Caco-2 (cell line): ENCODE measurements around the gene MICU1. TPM values are rescaled to one million over a fixed set of nuclear protein-coding genes. Genes with fewer than 3 reads are reported as not detected.

Source experiments
- BruUV-seq: library from RNA; stranded (reverse); fragments of 400-500 nt; replicated peaks from 2 replicates; lab custom pipeline; 2021; lab: Mats Ljungman, UMichigan
- CTCF ChIA-PET: fragments of 300-600 bp; sonication (Branson Sonifier 250); formaldehyde crosslinking; loops from one replicate; lab custom pipeline; 2022; ENCODE audit warnings: antibody characterized with exemption; lab: Charles Lee
- POLR2A ChIA-PET: fragments of 300-600 bp; sonication (Branson Sonifier 250); formaldehyde crosslinking; loops from one replicate; lab custom pipeline; 2022; ENCODE audit warnings: antibody characterized with exemption; lab: Charles Lee
- DNase-seq, 2 experiments: peaks; one replicate each; pipeline versions ENCODE4 v3.0.0 to v3.0.0-alpha.2; 2020 to 2022
- H3K27me3 ChIP-seq: replicated peaks from 2 replicates; pipeline ENCODE4 v1.6.0; 2011; ENCODE audit warnings: low read length; ENCODE audit not compliant: control insufficient read depth, insufficient read depth
- H3K36me3 ChIP-seq: 2 replicates; pipeline ENCODE4 v1.5.1; 2011; ENCODE audit warnings: low read length; ENCODE audit not compliant: control insufficient read depth, insufficient read depth
- H3K4me1 ChIP-seq: fragments of 250-450 bp; sonication (Bioruptor Pico); 2 replicates; pipeline ENCODE4 v1.5.1; 2020; ENCODE audit warnings: mild to moderate bottlenecking
- H3K4me3 ChIP-seq: 2 replicates; pipeline ENCODE4 v1.5.1; 2011; ENCODE audit warnings: low read depth, mild to moderate bottlenecking, control low read depth, low read length
- H3K9me3 ChIP-seq: fragments of 250-450 bp; sonication (Bioruptor Pico); 2 replicates; pipeline ENCODE4 v1.5.1; 2020; ENCODE audit warnings: mild to moderate bottlenecking, moderate library complexity
- H3K27ac Mint-ChIP-seq: one replicate; pipeline ENCODE4 v1.8.0; 2022; ENCODE audit warnings: mixed read lengths; ENCODE audit not compliant: unreplicated experiment
- H3K27me3 Mint-ChIP-seq: one replicate; pipeline ENCODE4 v1.8.0; 2022; ENCODE audit warnings: mixed read lengths; ENCODE audit not compliant: insufficient read depth, unreplicated experiment
- H3K36me3 Mint-ChIP-seq: one replicate; pipeline ENCODE4 v1.8.0; 2022; ENCODE audit warnings: mild to moderate bottlenecking, mixed read lengths; ENCODE audit not compliant: insufficient read depth, unreplicated experiment
- H3K4me1 Mint-ChIP-seq: one replicate; pipeline ENCODE4 v1.8.0; 2022; ENCODE audit warnings: low read depth, mixed read lengths; ENCODE audit not compliant: unreplicated experiment
- H3K4me3 Mint-ChIP-seq: one replicate; pipeline ENCODE4 v1.8.0; 2022; ENCODE audit warnings: mild to moderate bottlenecking, moderate library complexity, mixed read lengths; ENCODE audit not compliant: unreplicated experiment
- H3K9me3 Mint-ChIP-seq: one replicate; pipeline ENCODE4 v1.8.0; 2022; ENCODE audit warnings: mixed read lengths; ENCODE audit not compliant: unreplicated experiment
- intact Hi-C: fragments of 100-400 bp; cut with micrococcal nuclease; formaldehyde crosslinking; loops from one replicate; pipeline ENCODE4 v1.10.0; 2022; ENCODE audit not compliant: unreplicated experiment
- total RNA-seq: library from RNA; stranded (reverse); gene quantifications from 2 replicates; pipeline ENCODE4 v1.2.3, GENCODE V29; 2022
- TF ChIP-seq, protein P1 (sequence below), 2 experiments: fragments of 200-600 bp in 1 of 2; IDR thresholded peaks; 1 replicate in 1 of 2; 2 replicates in 1 of 2; pipeline versions ENCODE4 v1.5.1 to v1.8.0; 2011 to 2022; ENCODE audit warnings: antibody characterized with exemption in 1 of 2, control low read depth in 1 of 2, inconsistent platforms in 1 of 2, low read depth in 1 of 2, low read length in 1 of 2, mild to moderate bottlenecking in 1 of 2, moderate library complexity in 1 of 2; ENCODE audit not compliant: insufficient read depth in 1 of 2, severe bottlenecking in 1 of 2, unreplicated experiment in 1 of 2

The MICU1 gene
- total RNA-seq, 1 experiment from 2014 or later, result 83.2 TPM

DNA sequence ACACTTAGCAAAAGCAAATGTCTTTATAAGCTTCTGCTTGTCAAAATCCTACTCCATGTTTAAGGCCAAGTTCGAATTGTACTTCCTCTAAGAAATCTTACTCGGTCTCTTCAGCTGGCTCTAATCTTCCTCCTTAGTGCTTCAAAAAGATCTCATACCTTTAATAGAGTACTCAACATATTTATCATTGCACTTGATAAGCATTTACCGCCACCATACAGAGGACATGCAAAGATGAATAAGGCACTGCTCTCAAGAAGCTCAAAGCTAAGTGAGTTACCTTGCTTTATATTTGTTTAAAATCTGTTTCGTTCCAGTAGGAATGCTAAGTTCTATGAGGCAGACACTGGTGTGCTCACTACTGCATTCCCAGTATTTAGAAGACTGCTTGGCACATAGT lies 209.2 kb downstream of the MICU1 start:
- H3K9me3 Mint-ChIP-seq, result no peaks in the 10 kb centered on the region
- intact Hi-C loops, result no loop called here
- H3K36me3 ChIP-seq, result no peaks in the 10 kb centered on the region; the same call in 1 of the 2 replicates
- no peak for DNase-seq
- H3K27me3 Mint-ChIP-seq, result no peaks in the 10 kb centered on the region
- ChIA-PET CTCF (no interaction called here), POLR2A (no interaction called here)
- no peaks in the 10 kb centered on the region for H3K4me1 Mint-ChIP-seq
- no peaks in the 10 kb centered on the region for H3K27me3 ChIP-seq
- no peaks in the 10 kb centered on the region for H3K4me1 ChIP-seq
- TF ChIP-seq, protein P1, sequence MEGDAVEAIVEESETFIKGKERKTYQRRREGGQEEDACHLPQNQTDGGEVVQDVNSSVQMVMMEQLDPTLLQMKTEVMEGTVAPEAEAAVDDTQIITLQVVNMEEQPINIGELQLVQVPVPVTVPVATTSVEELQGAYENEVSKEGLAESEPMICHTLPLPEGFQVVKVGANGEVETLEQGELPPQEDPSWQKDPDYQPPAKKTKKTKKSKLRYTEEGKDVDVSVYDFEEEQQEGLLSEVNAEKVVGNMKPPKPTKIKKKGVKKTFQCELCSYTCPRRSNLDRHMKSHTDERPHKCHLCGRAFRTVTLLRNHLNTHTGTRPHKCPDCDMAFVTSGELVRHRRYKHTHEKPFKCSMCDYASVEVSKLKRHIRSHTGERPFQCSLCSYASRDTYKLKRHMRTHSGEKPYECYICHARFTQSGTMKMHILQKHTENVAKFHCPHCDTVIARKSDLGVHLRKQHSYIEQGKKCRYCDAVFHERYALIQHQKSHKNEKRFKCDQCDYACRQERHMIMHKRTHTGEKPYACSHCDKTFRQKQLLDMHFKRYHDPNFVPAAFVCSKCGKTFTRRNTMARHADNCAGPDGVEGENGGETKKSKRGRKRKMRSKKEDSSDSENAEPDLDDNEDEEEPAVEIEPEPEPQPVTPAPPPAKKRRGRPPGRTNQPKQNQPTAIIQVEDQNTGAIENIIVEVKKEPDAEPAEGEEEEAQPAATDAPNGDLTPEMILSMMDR (IDR thresholded peaks at IDR 0.05; ENCODE audit: insufficient read depth in 1 of 2, low read depth in 1 of 2, low read length in 1 of 2, severe bottlenecking in 1 of 2, unreplicated experiment in 1 of 2), result no peak
- H3K4me3 ChIP-seq, result no peak overlapping the region
- peaks cover 5% of the 10 kb centered on the region for H3K36me3 Mint-ChIP-seq
- no TSS peak for BruUV-seq
- no peak overlapping the region for H3K4me3 Mint-ChIP-seq
- no peak overlapping the region for H3K27ac Mint-ChIP-seq
- H3K9me3 ChIP-seq, result no peaks in the 10 kb centered on the region

DNA sequence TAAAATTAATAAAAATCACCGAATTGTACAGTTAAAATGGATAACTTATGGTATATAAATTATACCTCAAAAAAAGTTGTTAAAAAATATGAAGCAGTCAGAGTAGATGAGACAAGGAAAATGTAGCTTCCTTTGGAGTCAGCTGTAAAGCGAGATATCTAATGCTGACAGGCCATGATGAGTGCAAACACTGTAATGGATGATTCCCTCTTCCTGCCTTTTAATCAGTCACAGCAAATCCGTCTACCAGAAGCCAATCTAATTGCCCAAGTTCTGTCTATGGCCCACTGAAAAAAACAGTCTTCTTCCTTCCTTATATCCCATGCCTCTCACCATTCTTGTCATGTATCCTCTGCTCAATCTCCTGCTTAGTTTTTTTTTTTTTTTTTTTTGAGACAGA lies 211.2 kb downstream of the MICU1 start:
- Mint-ChIP-seq H3K9me3 (no peaks in the 10 kb centered on the region), H3K4me3 (no peak overlapping the region), H3K27me3 (no peaks in the 10 kb centered on the region), H3K36me3 (no peaks in the 10 kb centered on the region), H3K27ac (no peak overlapping the region), H3K4me1 (no peaks in the 10 kb centered on the region)
- H3K4me3 ChIP-seq, result no peak overlapping the region
- CTCF ChIA-PET, result no interaction called here
- intact Hi-C loops, result no loop called here
- no peaks in the 10 kb centered on the region for H3K36me3 ChIP-seq
- H3K27me3 ChIP-seq, result no peaks in the 10 kb centered on the region
- no peaks in the 10 kb centered on the region for H3K4me1 ChIP-seq
- TF ChIP-seq, protein P1 (IDR thresholded peaks at IDR 0.05; ENCODE audit: insufficient read depth in 1 of 2, low read depth in 1 of 2, low read length in 1 of 2, severe bottlenecking in 1 of 2, unreplicated experiment in 1 of 2), result no peak
- no TSS peak for BruUV-seq
- POLR2A ChIA-PET, result no interaction called here
- no peaks in the 10 kb centered on the region for H3K9me3 ChIP-seq
- DNase-seq, result no peak

DNA sequence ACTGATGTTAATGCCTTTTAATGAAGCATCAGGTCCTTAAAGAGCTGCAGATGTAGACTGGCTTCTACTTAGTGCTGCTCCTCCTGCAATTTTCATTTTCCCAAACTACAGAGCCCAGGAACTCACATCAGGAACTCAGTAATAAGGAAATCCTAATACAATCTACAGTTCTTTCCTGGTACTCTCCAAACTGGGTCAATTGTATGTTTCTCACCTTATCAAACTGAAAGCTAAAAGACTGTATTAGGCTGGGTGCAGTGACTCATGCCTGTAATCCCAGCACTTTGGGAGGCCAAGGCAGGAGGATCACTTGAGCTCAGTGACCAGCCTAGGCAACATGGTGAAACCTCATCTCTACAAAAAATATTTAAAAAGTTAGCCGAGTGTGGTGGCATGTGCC lies 216.7 kb downstream of the MICU1 start:
- Histone ChIP-seq H3K9me3 (no peaks in the 10 kb centered on the region), H3K4me1 (no peaks in the 10 kb centered on the region), H3K27me3 (no peaks in the 10 kb centered on the region), H3K4me3 (no peak overlapping the region), H3K36me3 (no peaks in the 10 kb centered on the region)
- no peak overlapping the region for H3K27ac Mint-ChIP-seq
- DNase-seq, result no peak
- no peaks in the 10 kb centered on the region for H3K4me1 Mint-ChIP-seq
- H3K4me3 Mint-ChIP-seq, result no peak overlapping the region
- ChIA-PET CTCF (no interaction called here), POLR2A (no interaction called here)
- intact Hi-C loops, result no loop called here
- no TSS peak for BruUV-seq
- H3K9me3 Mint-ChIP-seq, result no peaks in the 10 kb centered on the region
- no peaks in the 10 kb centered on the region for H3K36me3 Mint-ChIP-seq
- TF ChIP-seq, protein P1 (IDR thresholded peaks at IDR 0.05; ENCODE audit: insufficient read depth in 1 of 2, low read depth in 1 of 2, low read length in 1 of 2, severe bottlenecking in 1 of 2, unreplicated experiment in 1 of 2), result no peak
- no peaks in the 10 kb centered on the region for H3K27me3 Mint-ChIP-seq
